Vagina (tissue), 2 donors: Measurements from ENCODE around the gene PLEKHS1.

Experiments used
- POLR2A ChIP-seq, 2 donors: fragments of 450-650 bp; IDR thresholded peaks; one replicate each; pipeline ENCODE4 v1.6.1; 2017; ENCODE audit warnings: antibody characterized with exemption in 2 of 2, mild to moderate bottlenecking in 2 of 2, moderate library complexity in 2 of 2
- POLR2AphosphoS5 ChIP-seq, 2 donors: sonication (generic); formaldehyde crosslinking; IDR thresholded peaks; one replicate each; pipeline ENCODE4 v1.9.0; 2017; ENCODE audit warnings: antibody characterized with exemption in 2 of 2, mild to moderate bottlenecking in 2 of 2, low read depth in 1 of 2; ENCODE audit not compliant: insufficient read depth in 1 of 2
- TF ChIP-seq, protein P1 (sequence below), 3 experiments: fragments of 450-650 bp in 2 of 3; fragments of 200-600 bp in 1 of 3; sonication (generic) in 1 of 3; IDR thresholded peaks; one replicate each; pipeline ENCODE4 v1.5.1; 2017 to 2019; ENCODE audit warnings: antibody characterized with exemption in 3 of 3, mild to moderate bottlenecking in 2 of 3, moderate library complexity in 2 of 3

DNA sequence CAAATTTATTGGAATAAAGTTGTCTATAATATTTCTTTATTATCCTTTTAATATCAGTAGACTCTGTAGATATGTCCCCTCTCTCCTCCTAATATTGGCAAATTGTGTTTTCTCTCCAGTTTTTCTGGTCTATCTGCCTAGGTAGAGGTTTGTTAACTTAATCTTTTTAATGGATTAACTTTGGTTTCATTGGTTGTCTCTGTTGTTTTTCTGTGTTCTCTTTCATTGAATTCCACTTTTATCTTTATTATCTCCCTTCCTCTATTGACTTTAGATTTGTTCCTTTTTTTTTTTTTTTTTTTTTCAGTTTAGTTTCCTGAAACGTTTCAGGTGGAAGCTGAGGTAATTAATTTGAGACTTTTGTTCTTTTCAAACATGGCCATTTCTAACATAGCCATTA lies 10.6 kb downstream of the PLEKHS1 start:
- TF ChIP-seq POLR2AphosphoS5 (IDR thresholded peaks at IDR 0.05; ENCODE audit: insufficient read depth in 1 of 2, low read depth in 1 of 2) (no peak), POLR2A (IDR thresholded peaks at IDR 0.05) (no peak)
- TF ChIP-seq, protein P1, sequence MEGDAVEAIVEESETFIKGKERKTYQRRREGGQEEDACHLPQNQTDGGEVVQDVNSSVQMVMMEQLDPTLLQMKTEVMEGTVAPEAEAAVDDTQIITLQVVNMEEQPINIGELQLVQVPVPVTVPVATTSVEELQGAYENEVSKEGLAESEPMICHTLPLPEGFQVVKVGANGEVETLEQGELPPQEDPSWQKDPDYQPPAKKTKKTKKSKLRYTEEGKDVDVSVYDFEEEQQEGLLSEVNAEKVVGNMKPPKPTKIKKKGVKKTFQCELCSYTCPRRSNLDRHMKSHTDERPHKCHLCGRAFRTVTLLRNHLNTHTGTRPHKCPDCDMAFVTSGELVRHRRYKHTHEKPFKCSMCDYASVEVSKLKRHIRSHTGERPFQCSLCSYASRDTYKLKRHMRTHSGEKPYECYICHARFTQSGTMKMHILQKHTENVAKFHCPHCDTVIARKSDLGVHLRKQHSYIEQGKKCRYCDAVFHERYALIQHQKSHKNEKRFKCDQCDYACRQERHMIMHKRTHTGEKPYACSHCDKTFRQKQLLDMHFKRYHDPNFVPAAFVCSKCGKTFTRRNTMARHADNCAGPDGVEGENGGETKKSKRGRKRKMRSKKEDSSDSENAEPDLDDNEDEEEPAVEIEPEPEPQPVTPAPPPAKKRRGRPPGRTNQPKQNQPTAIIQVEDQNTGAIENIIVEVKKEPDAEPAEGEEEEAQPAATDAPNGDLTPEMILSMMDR (IDR thresholded peaks at IDR 0.05) = no peak
